Hepatocyte (in vitro differentiated cells): ENCODE data around the gene ORM2. TPM values are rescaled to one million over a fixed set of nuclear protein-coding genes. Genes with fewer than 3 reads are reported as not detected.
"Not testable (repeated sequence)": the region's sequence is repeated elsewhere in the genome, so short reads cannot be mapped to it uniquely, and the experiment has no call there.

Experiments used
- DNase-seq: peaks from one replicate; pipeline ENCODE4 v3.0.0-alpha.2; 2016; ENCODE audit warnings: low spot score
- H2AFZ ChIP-seq: fragments of 200-600 bp; sonication (generic); 2 replicates; pipeline ENCODE4 v1.6.0; 2016; ENCODE audit warnings: antibody characterized with exemption, mild to moderate bottlenecking
- H3K27ac ChIP-seq: fragments of 200-600 bp; sonication (generic); 2 replicates; pipeline ENCODE4 v1.5.1; 2016; ENCODE audit warnings: mild to moderate bottlenecking
- H3K27me3 ChIP-seq: fragments of 200-600 bp; sonication (generic); 2 replicates; pipeline ENCODE4 v1.6.1; 2016
- H3K36me3 ChIP-seq: fragments of 200-600 bp; sonication (generic); replicated peaks from 2 replicates; pipeline ENCODE4 v1.5.1; 2016; ENCODE audit warnings: low read depth; ENCODE audit not compliant: insufficient read depth
- H3K4me1 ChIP-seq: fragments of 200-600 bp; sonication (generic); 2 replicates; pipeline ENCODE4 v1.5.1; 2016; ENCODE audit warnings: mild to moderate bottlenecking, moderate library complexity; ENCODE audit not compliant: insufficient read depth
- H3K4me2 ChIP-seq: fragments of 200-600 bp; sonication (generic); 2 replicates; pipeline ENCODE4 v1.6.0; 2016
- H3K4me3 ChIP-seq: fragments of 200-600 bp; sonication (generic); 2 replicates; pipeline ENCODE4 v1.5.1; 2016; ENCODE audit warnings: mild to moderate bottlenecking
- H3K79me2 ChIP-seq: fragments of 200-600 bp; sonication (generic); 2 replicates; pipeline ENCODE4 v1.6.0; 2017; ENCODE audit warnings: mild to moderate bottlenecking
- H3K9me2 ChIP-seq: fragments of 200-600 bp; sonication (generic); replicated peaks from 2 replicates; pipeline ENCODE4 v1.6.0; 2017; ENCODE audit warnings: mild to moderate bottlenecking; ENCODE audit not compliant: insufficient read depth
- H3K9me3 ChIP-seq: fragments of 200-600 bp; sonication (generic); 2 replicates; pipeline ENCODE4 v1.5.1; 2016; ENCODE audit warnings: low read depth, mild to moderate bottlenecking
- H4K20me1 ChIP-seq: fragments of 200-600 bp; sonication (generic); 2 replicates; pipeline ENCODE4 v1.6.0; 2016; ENCODE audit warnings: mild to moderate bottlenecking; ENCODE audit not compliant: insufficient read depth, poor library complexity, severe bottlenecking
- EZH2 ChIP-seq: fragments of 200-600 bp; sonication (generic); IDR thresholded peaks from 2 replicates; pipeline ENCODE4 v1.6.1; 2016; ENCODE audit warnings: antibody characterized with exemption, mild to moderate bottlenecking, borderline replicate concordance
- EZH2phosphoT487 ChIP-seq: fragments of 200-600 bp; sonication (generic); IDR thresholded peaks from one replicate; pipeline ENCODE4 v1.6.1; 2018; ENCODE audit warnings: antibody characterized with exemption, mild to moderate bottlenecking, low read depth, moderate library complexity; ENCODE audit not compliant: unreplicated experiment, severe bottlenecking
- WGBS: methylation state at CpG from one replicate; pipeline ENCODE4 v1.1.6; 2016; ENCODE audit warnings: low lambda C conversion rate; ENCODE audit errors: missing lambda C conversion rate; 5-methylcytosine and 5-hydroxymethylcytosine counted together
- polyA plus RNA-seq: library from polyadenylated mRNA; unstranded; fragments of >200 nt; fragmentation: Nextera tagmentation; extraction: Ambion mirVana; gene quantifications from 2 replicates; pipeline ENCODE4 v1.2.1, GENCODE V29; 2016
- total RNA-seq: library from RNA; depleted of rRNA; stranded (reverse); fragments of >200 nt; gene quantifications from 2 replicates; pipeline ENCODE4 v1.2.3, GENCODE V29; 2014
- TF ChIP-seq, protein P1 (sequence below): fragments of 200-600 bp; sonication (generic); IDR thresholded peaks from 2 replicates; pipeline ENCODE4 v1.5.1; 2016; ENCODE audit warnings: antibody characterized with exemption, mild to moderate bottlenecking; ENCODE audit not compliant: poor library complexity

ORM2 gene
- total and polyA plus RNA-seq, 2 experiments from 2014 or later = 52.0 to 136 TPM

DNA sequence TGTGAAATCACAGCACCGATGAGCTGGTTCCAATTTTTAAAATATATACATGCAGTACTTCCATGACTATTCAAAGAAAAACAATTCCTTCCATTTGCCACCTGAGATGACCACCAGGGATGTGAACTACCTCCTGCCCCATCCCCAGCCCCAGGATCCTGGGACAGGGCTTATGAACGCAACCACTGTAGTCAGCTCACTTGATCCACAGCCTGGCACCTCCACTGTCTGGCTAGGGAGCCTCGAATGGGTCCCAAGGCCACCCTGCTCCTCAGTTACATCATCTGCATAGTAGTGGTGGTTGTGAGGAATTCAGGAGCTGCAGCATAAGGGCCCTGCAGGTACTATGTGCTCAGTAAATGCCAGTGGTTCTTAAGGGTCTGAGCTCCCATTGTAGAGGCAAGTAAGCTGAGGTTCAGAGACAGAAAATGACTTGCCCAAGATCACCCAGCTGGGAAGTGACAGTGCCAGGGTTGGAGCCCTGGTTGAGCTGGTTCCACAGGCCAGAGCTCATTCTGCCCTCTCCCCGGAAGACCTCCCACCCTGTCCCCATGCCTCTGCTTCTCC, 2.9 kb downstream of the ORM2 start:
- not testable (repeated sequence) for H3K36me3 ChIP-seq, H3K27me3 ChIP-seq, H3K27ac ChIP-seq, H2AFZ ChIP-seq, H3K79me2 ChIP-seq, H3K9me3 ChIP-seq, H3K4me2 ChIP-seq, DNase-seq, H4K20me1 ChIP-seq, H3K9me2 ChIP-seq, H3K4me3 ChIP-seq
- peaks cover 18% of the 10 kb centered on the region for H3K4me1 ChIP-seq
- WGBS = 88% methylated on average over 4 of the region's 4 CpGs

DNA sequence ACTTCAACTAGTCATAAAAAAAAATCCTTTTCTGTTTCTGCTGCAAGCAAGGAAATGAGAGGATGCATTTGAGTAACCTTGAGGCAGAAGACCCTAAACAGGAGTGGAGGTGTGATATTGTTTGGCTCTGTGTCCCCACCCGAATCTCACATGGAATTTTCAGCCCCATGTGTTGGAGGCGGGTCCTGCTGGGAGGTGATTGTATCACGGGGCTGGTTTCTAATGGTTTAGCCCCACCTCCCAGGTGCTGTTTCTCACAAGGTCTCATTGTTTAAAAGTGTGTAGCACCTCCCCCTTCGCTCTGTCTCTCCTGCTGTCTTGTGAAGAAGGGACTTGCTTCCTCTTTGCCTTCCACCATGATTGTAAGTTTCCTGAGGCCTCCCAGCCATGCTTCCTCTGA, 4.0 kb downstream of the ORM2 start:
- not testable (repeated sequence) for H3K27me3 ChIP-seq, H3K4me3 ChIP-seq, H4K20me1 ChIP-seq, H3K9me2 ChIP-seq, H3K4me1 ChIP-seq, H3K36me3 ChIP-seq, H3K79me2 ChIP-seq, H3K9me3 ChIP-seq, H3K27ac ChIP-seq, H3K4me2 ChIP-seq, DNase-seq, H2AFZ ChIP-seq
- WGBS = 74% methylated on average over 3 of the region's 4 CpGs

DNA sequence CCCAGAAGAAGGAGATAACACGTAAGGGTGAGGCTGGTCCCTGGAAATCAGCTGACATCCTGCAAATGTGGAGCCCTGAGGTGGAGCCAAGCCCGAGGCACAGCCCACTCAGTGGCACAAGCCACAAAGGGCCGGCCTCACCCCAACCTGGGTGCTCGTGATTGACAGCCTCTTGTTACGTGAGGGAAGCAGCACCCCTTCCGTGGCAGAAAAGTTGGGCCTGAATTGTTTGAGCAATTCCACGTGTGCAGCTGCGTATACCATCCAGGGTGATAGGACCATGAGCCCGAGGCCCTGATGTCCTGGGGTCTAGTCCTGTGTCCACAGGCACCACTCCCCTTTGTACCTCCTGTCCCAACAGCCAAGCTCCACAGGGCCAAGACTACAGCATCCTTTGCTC, 4.8 kb downstream of the ORM2 start:
- DNase-seq = no peak
- H3K36me3 ChIP-seq = no peaks in the 10 kb centered on the region
- no peaks in the 10 kb centered on the region for H3K9me3 ChIP-seq
- H3K4me2 ChIP-seq = no peak overlapping the region
- 98% methylated on average over 9 of the region's 9 CpGs for WGBS
- H3K4me1 ChIP-seq = no peaks in the 10 kb centered on the region
- no peaks in the 10 kb centered on the region for H3K79me2 ChIP-seq
- no peaks in the 10 kb centered on the region for H3K27me3 ChIP-seq
- H4K20me1 ChIP-seq = no peaks in the 10 kb centered on the region
- no peak overlapping the region for H3K4me3 ChIP-seq
- TF ChIP-seq, protein P1, sequence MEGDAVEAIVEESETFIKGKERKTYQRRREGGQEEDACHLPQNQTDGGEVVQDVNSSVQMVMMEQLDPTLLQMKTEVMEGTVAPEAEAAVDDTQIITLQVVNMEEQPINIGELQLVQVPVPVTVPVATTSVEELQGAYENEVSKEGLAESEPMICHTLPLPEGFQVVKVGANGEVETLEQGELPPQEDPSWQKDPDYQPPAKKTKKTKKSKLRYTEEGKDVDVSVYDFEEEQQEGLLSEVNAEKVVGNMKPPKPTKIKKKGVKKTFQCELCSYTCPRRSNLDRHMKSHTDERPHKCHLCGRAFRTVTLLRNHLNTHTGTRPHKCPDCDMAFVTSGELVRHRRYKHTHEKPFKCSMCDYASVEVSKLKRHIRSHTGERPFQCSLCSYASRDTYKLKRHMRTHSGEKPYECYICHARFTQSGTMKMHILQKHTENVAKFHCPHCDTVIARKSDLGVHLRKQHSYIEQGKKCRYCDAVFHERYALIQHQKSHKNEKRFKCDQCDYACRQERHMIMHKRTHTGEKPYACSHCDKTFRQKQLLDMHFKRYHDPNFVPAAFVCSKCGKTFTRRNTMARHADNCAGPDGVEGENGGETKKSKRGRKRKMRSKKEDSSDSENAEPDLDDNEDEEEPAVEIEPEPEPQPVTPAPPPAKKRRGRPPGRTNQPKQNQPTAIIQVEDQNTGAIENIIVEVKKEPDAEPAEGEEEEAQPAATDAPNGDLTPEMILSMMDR = no peak
- TF ChIP-seq EZH2 = no peak
- TF ChIP-seq EZH2phosphoT487 = no peak
- H3K27ac ChIP-seq = no peak overlapping the region
- H3K9me2 ChIP-seq = no peaks in the 10 kb centered on the region
- no peak overlapping the region for H2AFZ ChIP-seq

DNA sequence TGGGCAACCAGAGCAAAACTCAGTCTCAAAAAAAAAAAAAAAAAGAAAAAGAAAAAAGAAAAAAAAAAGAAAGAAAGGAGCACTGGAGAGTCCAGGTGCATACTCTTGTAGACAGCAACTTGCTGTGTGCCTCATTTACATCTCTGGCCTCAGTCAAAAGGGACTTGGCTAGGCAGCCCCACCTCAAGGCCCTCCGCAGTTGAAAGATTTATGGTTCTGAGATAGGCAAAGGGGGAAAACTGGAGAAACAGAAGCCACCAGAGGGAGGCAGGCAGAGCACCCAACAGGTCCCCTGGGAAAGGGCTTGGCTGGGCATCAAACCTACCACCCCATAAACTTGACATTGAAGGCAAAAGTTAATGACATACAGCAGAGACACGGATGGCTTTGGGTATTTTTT, 6.1 kb downstream of the ORM2 start:
- Histone ChIP-seq H4K20me1 (no peaks in the 10 kb centered on the region), H3K4me2 (no peak overlapping the region)
- 49% methylated on average over 2 of the region's 2 CpGs for WGBS

More for the DNA sequence above, 6.1 kb downstream of the ORM2 start:
- Histone ChIP-seq H3K79me2 (no peaks in the 10 kb centered on the region), H3K27ac (no peak overlapping the region), H2AFZ (no peak overlapping the region), H3K4me1 (no peaks in the 10 kb centered on the region), H3K9me2 (no peaks in the 10 kb centered on the region), H3K36me3 (no peaks in the 10 kb centered on the region), H3K4me3 (no peak overlapping the region), H3K9me3 (no peaks in the 10 kb centered on the region), H3K27me3 (no peaks in the 10 kb centered on the region)
- no peak for TF ChIP-seq EZH2phosphoT487
- TF ChIP-seq EZH2 = no peak
- TF ChIP-seq, protein P1 = no peak
- DNase-seq = no peak
